SIG-M5 treated with dmso at 0.1 percent for 504 hours (cell line): ENCODE results near the gene ATAT1.
A peak's percentile ranks its signal among the peaks of the same experiment; 100 is the strongest.

ENCODE experiments used
- DNase-seq: peaks from one replicate; lab custom pipeline; 2025; ENCODE audit not compliant: unreplicated experiment; lab: John Stamatoyannopoulos, UW

Gene ATAT1

GRCh38 chr6:30683183-30683979 lies 56.7 kb downstream of the ATAT1 start:
- no peak for DNase-seq

GRCh38 chr6:30683980-30684338 lies 57.3 kb downstream of the ATAT1 start:
- DNase-seq: no peak

GRCh38 chr6:30684386-30685156 lies 57.9 kb downstream of the ATAT1 start:
- peak; percentile 80 for DNase-seq

- no peak for DNase-seq
Measured at GRCh38 chr6:30685157-30686008, 58.7 kb downstream of the ATAT1 start.

GRCh38 chr6:30686009-30686907 lies 59.6 kb downstream of the ATAT1 start, which contains the start of gene PPP1R18:
TSS of gene PPP1R18 (minus strand) at chr6:30686645. CDS start at chr6:30686018, 627 bp downstream.
- peak; percentile 64 for DNase-seq

- peak; percentile 81 for DNase-seq
Measured at GRCh38 chr6:30686908-30687658, 60.4 kb downstream of the ATAT1 start.

- DNase-seq: no peak
Measured at GRCh38 chr6:30687659-30688431, 61.2 kb downstream of the ATAT1 start.

GRCh38 chr6:30688569-30688968 lies 61.9 kb downstream of the ATAT1 start:
- no peak for DNase-seq

- no peak for DNase-seq
Measured at GRCh38 chr6:30689022-30689865, 62.6 kb downstream of the ATAT1 start.

GRCh38 chr6:30689985-30690384 lies 63.3 kb downstream of the ATAT1 start:
- no peak for DNase-seq

- peak; percentile 74 for DNase-seq
Measured at GRCh38 chr6:30690403-30691207, 63.9 kb downstream of the ATAT1 start, which contains the start of gene NRM. TSS of gene NRM (minus strand) at chr6:30690984. CDS start at chr6:30690974, 10 bp downstream.

- no peak for DNase-seq
Measured at GRCh38 chr6:30691208-30691847, 64.7 kb downstream of the ATAT1 start.
